ENCODE measurements around the gene COX7B. TPM values are rescaled to one million over a fixed set of nuclear protein-coding genes. Genes with fewer than 3 reads are reported as not detected.
A peak's percentile ranks its signal among the peaks of the same experiment; 100 is the strongest.
"Not testable (repeated sequence)": the region's sequence is repeated elsewhere in the genome, so short reads cannot be mapped to it uniquely, and the experiment has no call there.

The COX7B gene
- total RNA-seq, 1 donor from 2014 or later: 399 TPM

DNA sequence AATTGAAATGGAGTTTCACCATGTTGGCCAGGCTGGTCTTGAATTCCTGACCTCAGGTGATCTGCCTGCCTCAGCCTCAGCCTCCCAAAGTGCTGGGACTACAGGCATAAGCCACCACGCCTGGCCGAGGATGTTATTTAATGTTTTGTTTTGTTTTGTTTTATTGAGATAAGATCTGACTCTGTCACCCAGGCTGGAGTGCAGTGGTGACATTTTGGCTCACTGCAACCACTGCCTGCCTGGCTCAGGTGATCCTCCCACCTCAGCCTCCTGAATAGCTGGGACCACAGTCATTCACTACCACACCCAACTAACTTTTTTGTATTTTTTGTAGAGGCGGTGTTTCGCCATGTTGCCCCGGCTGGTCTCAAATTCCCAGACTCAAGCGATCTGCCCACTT lies 45.8 kb downstream of the COX7B start:
- DNase-seq (ENCODE audit: low read depth in 2 of 2): not testable (repeated sequence)

- peak in 1 of 2 donors; percentile 19 for DNase-seq (ENCODE audit: low read depth in 2 of 2)
Observed at GRCh38 chrX:77945910-77946545, 46.8 kb downstream of the COX7B start.

DNA sequence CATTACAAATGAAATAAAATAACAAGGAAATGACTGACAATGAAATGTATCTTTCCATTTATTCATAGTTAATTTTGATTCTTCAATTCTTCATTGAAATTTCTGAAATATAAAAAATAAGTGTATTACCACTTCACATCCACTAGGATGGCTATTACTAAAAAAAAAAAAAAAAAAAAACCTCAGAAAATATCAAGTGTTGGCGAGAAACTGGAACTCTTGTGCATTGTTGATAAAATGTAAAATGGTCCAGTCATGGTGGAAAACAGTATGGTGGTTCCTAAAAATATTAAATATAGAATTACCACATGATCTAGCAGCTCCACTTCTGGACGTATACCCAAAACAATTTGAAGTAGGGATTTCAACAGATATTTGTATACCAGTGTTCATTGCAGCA lies 47.3 kb downstream of the COX7B start:
- no peak for DNase-seq (ENCODE audit: low read depth in 2 of 2)

DNA sequence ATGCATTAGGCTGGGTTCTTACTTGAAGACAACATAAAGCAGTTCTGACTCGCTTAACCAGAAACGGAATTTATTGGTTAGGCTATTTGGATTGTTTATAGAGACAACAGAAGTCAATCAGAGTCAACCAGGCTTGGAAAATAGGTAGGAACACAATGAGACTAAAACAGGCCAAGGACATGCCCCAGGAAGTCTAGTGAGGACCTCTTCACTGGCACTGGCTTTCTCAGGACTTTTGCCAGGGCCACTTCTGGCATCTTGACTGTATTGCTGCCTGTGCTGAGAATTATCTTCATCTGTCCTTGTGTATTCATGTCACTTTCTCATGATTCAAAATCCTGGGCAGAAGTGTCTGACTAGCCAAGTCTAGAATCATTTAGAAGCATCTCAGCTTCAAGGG lies 50.6 kb downstream of the COX7B start:
- no peak for DNase-seq (ENCODE audit: low read depth in 2 of 2)

GRCh38 chrX:77952173-77952572 lies 52.9 kb downstream of the COX7B start:
- DNase-seq (ENCODE audit: low read depth in 2 of 2): no peak

DNA sequence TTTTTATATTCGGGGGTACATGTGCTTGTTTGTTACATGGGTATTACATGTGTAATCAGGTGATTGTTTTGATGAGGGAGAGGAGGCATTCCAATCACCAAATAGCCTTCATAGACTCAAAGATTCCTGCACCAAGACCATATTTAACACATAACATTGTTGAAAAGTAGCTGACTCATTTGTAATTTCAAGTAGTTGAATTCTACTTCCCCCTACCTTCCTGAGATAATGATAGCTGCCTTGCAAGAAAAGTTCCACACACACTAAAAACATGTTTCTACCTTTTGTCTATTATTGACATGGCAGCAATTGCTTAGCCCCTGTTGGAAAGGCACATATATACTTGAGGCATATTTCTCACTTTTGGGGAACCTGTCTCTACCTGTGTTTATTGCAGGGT lies 54.0 kb downstream of the COX7B start:
- peak in 1 of 2 donors; percentile 2 for DNase-seq (ENCODE audit: low read depth in 2 of 2)

DNA sequence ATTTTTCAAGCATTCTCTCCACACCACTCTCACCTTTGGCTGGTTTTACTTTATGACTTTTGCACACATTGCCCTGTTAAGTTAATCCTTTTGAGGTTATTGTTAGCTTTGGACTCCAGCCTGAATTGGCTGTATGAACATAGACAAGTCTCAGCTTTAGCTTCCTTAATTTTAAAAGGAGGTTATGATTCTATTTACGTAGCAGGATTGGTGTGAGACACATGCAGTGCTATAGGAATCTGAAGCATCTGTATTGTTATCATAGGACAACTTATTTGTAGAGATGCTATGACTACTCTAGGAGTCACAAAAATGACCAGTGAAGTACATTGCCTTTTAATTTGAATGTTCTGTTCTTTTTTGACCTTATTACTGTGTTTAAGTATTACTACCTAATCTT lies 54.4 kb downstream of the COX7B start:
- DNase-seq (ENCODE audit: low read depth in 2 of 2): peak; percentile 1 to 5

Other genes starting within 250 kb of the COX7B start
- gene ATRX, start 113.3 kb upstream of the COX7B start, total RNA-seq: 41.0 and 53.8 TPM in 2 replicates
- gene MAGT1, start 4.0 kb upstream of the COX7B start, total RNA-seq: 238 and 253 TPM in 2 replicates
- 6.8 and 8.1 TPM in 2 replicates for gene ATP7A, start 11.2 kb downstream of the COX7B start, total RNA-seq
- gene PGAM4, start 70.2 kb downstream of the COX7B start, total RNA-seq: not detected in 2 replicates
- 122 and 135 TPM in 2 replicates for gene PGK1, start 204.8 kb downstream of the COX7B start, total RNA-seq
- gene TAF9B, start 240.2 kb downstream of the COX7B start, total RNA-seq: 11.9 and 15.0 TPM in 2 replicates